ENCODE measurements around the gene CGAS.

DNA sequence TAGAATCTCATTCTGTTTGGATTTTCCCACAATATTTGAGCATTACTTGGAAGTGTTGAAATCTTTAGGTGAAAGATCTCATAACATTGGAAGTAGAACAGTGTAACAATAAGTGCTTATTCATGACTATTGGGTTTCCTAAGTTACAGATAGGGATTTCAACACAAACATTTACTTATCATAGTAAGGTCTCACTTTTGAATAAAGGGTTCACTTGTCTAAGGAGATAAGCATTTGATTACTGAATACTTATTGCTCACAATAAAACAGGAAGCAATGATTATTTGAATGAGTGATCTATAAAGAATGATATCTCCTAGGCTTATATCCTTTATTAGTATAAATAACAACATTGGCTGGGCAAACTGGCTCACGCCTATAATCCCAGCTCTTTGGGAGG lies 42.7 kb downstream of the CGAS start:
- TF ChIP-seq, protein P1, sequence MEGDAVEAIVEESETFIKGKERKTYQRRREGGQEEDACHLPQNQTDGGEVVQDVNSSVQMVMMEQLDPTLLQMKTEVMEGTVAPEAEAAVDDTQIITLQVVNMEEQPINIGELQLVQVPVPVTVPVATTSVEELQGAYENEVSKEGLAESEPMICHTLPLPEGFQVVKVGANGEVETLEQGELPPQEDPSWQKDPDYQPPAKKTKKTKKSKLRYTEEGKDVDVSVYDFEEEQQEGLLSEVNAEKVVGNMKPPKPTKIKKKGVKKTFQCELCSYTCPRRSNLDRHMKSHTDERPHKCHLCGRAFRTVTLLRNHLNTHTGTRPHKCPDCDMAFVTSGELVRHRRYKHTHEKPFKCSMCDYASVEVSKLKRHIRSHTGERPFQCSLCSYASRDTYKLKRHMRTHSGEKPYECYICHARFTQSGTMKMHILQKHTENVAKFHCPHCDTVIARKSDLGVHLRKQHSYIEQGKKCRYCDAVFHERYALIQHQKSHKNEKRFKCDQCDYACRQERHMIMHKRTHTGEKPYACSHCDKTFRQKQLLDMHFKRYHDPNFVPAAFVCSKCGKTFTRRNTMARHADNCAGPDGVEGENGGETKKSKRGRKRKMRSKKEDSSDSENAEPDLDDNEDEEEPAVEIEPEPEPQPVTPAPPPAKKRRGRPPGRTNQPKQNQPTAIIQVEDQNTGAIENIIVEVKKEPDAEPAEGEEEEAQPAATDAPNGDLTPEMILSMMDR (IDR thresholded peaks at IDR 0.05), result no peak
- no peak for TF ChIP-seq EZH2 (IDR thresholded peaks at IDR 0.05; ENCODE audit: borderline replicate concordance, insufficient read depth, low read depth, low read length, poor library complexity, severe bottlenecking)
